Tibial artery (tissue), 4 donors: Measurements from ENCODE around the gene ATXN7L3B.
"Not testable (repeated sequence)": the region's sequence is repeated elsewhere in the genome, so short reads cannot be mapped to it uniquely, and the experiment has no call there.

Experiments used
- DNase-seq, 2 donors: peaks; one replicate each; pipeline ENCODE4 v3.0.0-alpha.2; 2019
- H3K27ac ChIP-seq, 2 donors: fragments of 200-600 bp; sonication (generic) in 1 of 2; 1 replicate in 1 of 2; 2 replicates in 1 of 2; pipeline ENCODE4 v1.5.1; 2018 to 2019; ENCODE audit warnings: mild to moderate bottlenecking in 1 of 2
- H3K27me3 ChIP-seq, 2 donors: fragments of 200-600 bp; sonication (generic) in 1 of 2; one replicate each; pipeline versions ENCODE4 v1.5.1 to v1.6.0; 2016 to 2019
- H3K36me3 ChIP-seq, 3 donors: fragments of 200-600 bp; sonication (generic) in 2 of 3; one replicate each; pipeline ENCODE4 v1.5.1; 2016 to 2019; ENCODE audit warnings: mild to moderate bottlenecking in 2 of 3
- H3K4me1 ChIP-seq, 4 donors: fragments of 200-600 bp; sonication (generic) in 2 of 4; 1 replicate in 3 of 4; 2 replicates in 1 of 4; pipeline ENCODE4 v1.5.1; 2016 to 2019
- H3K4me3 ChIP-seq, 2 donors: fragments of 200-600 bp; sonication (generic) in 1 of 2; 1 replicate in 1 of 2; 2 replicates in 1 of 2; pipeline ENCODE4 v1.5.1; 2018 to 2019; ENCODE audit warnings: mild to moderate bottlenecking in 2 of 2
- H3K9me3 ChIP-seq, 3 donors: fragments of 200-600 bp; sonication (generic) in 1 of 3; one replicate each; pipeline ENCODE4 v1.5.1; 2016 to 2019
- intact Hi-C: fragments of 100-400 bp; cut with DNase I; formaldehyde crosslinking; loops from one replicate; pipeline ENCODE4 v1.15.0; 2023; ENCODE audit warnings: low total_unique reads
- TF ChIP-seq, protein P1 (sequence below), 2 experiments: fragments of 200-600 bp in 1 of 2; fragments of 450-650 bp in 1 of 2; IDR thresholded peaks; one replicate each; pipeline ENCODE4 v1.5.1; 2017 to 2019; ENCODE audit warnings: antibody characterized with exemption in 2 of 2, mild to moderate bottlenecking in 1 of 2, moderate library complexity in 1 of 2

The ATXN7L3B gene

DNA sequence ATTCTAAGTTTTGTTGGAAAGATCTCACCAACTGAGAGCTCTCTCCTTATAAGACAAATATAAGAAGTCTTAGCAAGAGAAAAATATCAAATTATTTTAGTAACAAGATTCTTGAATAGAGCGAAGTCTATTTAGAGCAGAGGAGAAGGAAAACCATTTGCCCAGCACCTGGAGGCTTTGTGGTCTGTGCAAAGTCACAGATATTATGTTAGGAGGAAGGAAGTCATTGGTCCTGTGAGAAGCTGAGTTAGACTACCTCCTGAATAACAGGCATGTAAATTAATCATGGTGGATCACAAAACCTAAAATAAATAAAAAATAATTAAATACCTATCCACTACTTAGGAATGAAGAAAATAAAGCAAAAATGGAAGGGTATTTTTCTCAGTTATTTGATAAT lies 38.4 kb upstream of the ATXN7L3B start:
- Histone ChIP-seq H3K27me3 (no peaks in the 10 kb centered on the region), H3K36me3 (no peaks in the 10 kb centered on the region), H3K4me1 (no peaks in the 10 kb centered on the region), H3K4me3 (no peak overlapping the region), H3K27ac (no peak overlapping the region), H3K9me3 (no peaks in the 10 kb centered on the region)
- TF ChIP-seq, protein P1, sequence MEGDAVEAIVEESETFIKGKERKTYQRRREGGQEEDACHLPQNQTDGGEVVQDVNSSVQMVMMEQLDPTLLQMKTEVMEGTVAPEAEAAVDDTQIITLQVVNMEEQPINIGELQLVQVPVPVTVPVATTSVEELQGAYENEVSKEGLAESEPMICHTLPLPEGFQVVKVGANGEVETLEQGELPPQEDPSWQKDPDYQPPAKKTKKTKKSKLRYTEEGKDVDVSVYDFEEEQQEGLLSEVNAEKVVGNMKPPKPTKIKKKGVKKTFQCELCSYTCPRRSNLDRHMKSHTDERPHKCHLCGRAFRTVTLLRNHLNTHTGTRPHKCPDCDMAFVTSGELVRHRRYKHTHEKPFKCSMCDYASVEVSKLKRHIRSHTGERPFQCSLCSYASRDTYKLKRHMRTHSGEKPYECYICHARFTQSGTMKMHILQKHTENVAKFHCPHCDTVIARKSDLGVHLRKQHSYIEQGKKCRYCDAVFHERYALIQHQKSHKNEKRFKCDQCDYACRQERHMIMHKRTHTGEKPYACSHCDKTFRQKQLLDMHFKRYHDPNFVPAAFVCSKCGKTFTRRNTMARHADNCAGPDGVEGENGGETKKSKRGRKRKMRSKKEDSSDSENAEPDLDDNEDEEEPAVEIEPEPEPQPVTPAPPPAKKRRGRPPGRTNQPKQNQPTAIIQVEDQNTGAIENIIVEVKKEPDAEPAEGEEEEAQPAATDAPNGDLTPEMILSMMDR (IDR thresholded peaks at IDR 0.05) = no peak
- no peak for DNase-seq
- intact Hi-C loops = no loop called here

DNA sequence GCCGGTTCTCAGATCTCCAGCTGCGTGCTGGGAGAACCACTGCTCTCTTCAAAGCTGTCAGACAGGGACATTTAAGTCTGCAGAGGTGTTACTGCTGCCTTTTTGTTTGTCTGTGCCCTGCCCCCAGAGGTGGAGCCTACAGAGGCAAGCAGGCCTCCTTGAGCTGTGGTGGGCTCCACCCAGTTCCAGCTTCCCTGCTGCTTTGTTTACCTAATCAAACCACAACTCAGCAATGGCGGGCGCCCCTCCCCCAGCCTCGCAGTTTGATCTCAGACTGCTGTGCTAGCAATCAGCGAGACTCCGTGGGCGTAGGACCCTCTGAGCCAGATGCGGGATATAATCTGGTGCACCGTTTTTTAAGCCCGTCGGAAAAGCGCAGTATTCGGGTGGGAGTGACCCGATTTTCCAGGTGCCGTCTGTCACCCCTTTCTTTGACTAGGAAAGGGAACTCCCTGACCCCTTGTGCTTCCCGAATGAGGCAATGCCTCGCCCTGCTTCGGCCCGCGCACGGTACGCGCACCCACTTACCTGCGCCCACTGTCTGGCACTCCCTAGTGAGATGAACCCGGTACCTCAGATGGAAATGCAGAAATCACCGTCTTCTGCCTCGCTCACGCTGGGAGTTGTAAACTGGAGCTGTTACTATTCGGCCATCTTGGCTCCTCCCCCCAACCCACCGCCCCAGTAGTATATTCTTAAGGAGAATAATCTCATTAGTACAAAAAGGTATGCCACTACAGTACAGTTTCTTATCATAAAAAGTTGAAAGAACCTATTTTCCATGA lies 28.6 kb upstream of the ATXN7L3B start:
- H3K9me3 ChIP-seq, H3K36me3 ChIP-seq, intact Hi-C loops, DNase-seq, H3K4me3 ChIP-seq, H3K27ac ChIP-seq, H3K27me3 ChIP-seq, H3K4me1 ChIP-seq: not testable (repeated sequence)

DNA sequence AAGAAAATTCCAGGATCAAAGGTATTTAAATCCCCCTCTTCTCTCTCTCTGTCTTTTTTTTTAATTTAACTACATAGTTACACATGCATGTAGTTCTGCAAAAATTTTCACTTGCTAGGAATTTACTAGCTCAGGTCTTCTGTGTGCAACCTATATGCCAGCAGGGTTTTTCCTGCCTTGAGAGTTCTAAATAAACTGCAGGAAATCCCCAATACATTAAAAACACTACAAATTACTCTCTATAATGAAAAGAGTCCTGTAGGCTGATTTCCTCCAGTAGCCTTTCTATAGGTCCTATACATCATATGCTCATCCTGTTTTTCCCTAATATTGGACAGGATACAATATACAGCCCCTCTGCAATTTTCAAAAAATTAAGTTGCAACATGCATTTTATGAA lies 27.7 kb upstream of the ATXN7L3B start:
- Histone ChIP-seq H3K4me1 (no peaks in the 10 kb centered on the region), H3K9me3 (no peaks in the 10 kb centered on the region), H3K27ac (no peak overlapping the region), H3K4me3 (no peak overlapping the region), H3K36me3 (no peaks in the 10 kb centered on the region), H3K27me3 (no peaks in the 10 kb centered on the region)
- intact Hi-C loops = no loop called here
- DNase-seq = no peak
- TF ChIP-seq, protein P1 (IDR thresholded peaks at IDR 0.05) = no peak

DNA sequence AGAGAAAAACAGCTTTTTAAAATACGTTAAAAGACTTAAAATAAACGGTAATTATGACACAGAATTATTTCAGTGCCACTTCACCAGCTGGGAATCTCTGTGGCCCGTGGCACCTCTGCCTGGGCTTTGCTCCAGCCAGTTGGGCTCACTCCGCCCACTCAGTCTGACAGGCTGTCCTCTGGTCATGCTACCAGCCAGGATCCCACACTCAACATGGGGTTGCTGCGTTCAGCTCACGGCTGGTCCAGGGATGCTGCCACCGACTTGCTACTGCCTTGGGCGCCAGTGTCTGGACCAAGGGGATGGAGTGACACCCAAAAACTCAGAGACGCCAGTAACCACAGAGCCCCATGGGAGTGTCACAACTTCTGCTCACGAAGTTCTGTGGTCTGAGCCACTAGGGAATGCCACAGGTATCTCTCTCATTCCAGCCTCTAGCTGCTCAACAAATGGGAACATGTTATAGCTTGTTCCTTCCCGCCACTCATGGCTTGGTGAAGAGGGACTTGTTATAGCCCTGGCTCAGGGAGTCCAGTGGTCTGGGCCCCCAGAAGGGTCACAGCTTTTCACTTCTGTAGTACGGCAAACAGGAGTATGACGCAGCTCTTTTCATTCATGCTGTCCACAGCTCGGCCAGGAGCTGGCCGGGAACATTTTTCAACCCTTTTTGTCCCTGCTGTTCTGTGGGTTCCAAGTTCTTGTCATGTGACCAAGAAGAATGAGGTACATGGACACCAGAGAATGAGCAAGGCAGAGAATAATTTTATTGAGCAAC lies 23.4 kb upstream of the ATXN7L3B start:
- Histone ChIP-seq H3K9me3 (no peaks in the 10 kb centered on the region), H3K4me1 (no peaks in the 10 kb centered on the region), H3K4me3 (no peak overlapping the region), H3K27me3 (no peaks in the 10 kb centered on the region), H3K27ac (no peak overlapping the region), H3K36me3 (no peaks in the 10 kb centered on the region)
- TF ChIP-seq, protein P1 (IDR thresholded peaks at IDR 0.05) = no peak
- intact Hi-C loops = no loop called here
- no peak for DNase-seq

GRCh38 chr12:74515849-74516248 lies 21.8 kb upstream of the ATXN7L3B start:
- TF ChIP-seq, protein P1 (IDR thresholded peaks at IDR 0.05) = no peak
- Histone ChIP-seq H3K27ac (no peak overlapping the region), H3K4me1 (no peaks in the 10 kb centered on the region), H3K27me3 (no peaks in the 10 kb centered on the region), H3K9me3 (no peaks in the 10 kb centered on the region), H3K36me3 (no peaks in the 10 kb centered on the region), H3K4me3 (no peak overlapping the region)
- intact Hi-C loops = no loop called here
- no peak for DNase-seq

- Histone ChIP-seq H3K4me1 (no peaks in the 10 kb centered on the region), H3K36me3 (no peaks in the 10 kb centered on the region), H3K27me3 (no peaks in the 10 kb centered on the region), H3K9me3 (no peaks in the 10 kb centered on the region), H3K4me3 (no peak overlapping the region), H3K27ac (no peak overlapping the region)
- TF ChIP-seq, protein P1 (IDR thresholded peaks at IDR 0.05) = no peak
- no peak for DNase-seq
- intact Hi-C loops = no loop called here
These were observed 11.1 kb upstream of the ATXN7L3B start for GRCh38 chr12:74526535-74526934.
